OCI-LY7 (cell line): ENCODE data around the gene DCD. TPM values are rescaled to one million over a fixed set of nuclear protein-coding genes. Genes with fewer than 3 reads are reported as not detected.
"Not testable (repeated sequence)": the region's sequence is repeated elsewhere in the genome, so short reads cannot be mapped to it uniquely, and the experiment has no call there.

ENCODE experiments used
- BruUV-seq: library from RNA; stranded (reverse); fragments of 400-500 nt; replicated peaks from 2 replicates; lab custom pipeline; 2021; lab: Mats Ljungman, UMichigan
- CTCF ChIA-PET: fragments of 300-600 bp; sonication (Branson Sonifier 250); formaldehyde crosslinking; loops from one replicate; lab custom pipeline; 2022; ENCODE audit warnings: antibody characterized with exemption; ENCODE audit not compliant: unreplicated experiment; lab: Charles Lee
- POLR2A ChIA-PET: fragments of 300-600 bp; sonication (Branson Sonifier 250); formaldehyde crosslinking; loops from one replicate; lab custom pipeline; 2022; ENCODE audit warnings: antibody characterized with exemption; lab: Charles Lee
- DNase-seq: peaks from one replicate; pipeline ENCODE4 v3.0.0-alpha.2; 2015; ENCODE audit warnings: low spot score
- H2AFZ ChIP-seq: fragments of 200-600 bp; sonication (generic), shearing (Covaris generic); 2 replicates; pipeline ENCODE4 v1.6.1; 2014; ENCODE audit warnings: mild to moderate bottlenecking, antibody characterized with exemption, low read length, moderate library complexity
- H3K27ac ChIP-seq: fragments of 200-600 bp; sonication (generic); 2 replicates; pipeline ENCODE4 v1.5.1; 2014; ENCODE audit warnings: mixed run types, low read depth, mild to moderate bottlenecking, moderate library complexity, low read length, inconsistent platforms; ENCODE audit not compliant: poor library complexity, severe bottlenecking
- H3K36me3 ChIP-seq: fragments of 200-600 bp; sonication (generic); 2 replicates; pipeline ENCODE4 v1.6.1; 2014; ENCODE audit warnings: mild to moderate bottlenecking, antibody characterized with exemption, low read length, moderate library complexity, mixed read lengths; ENCODE audit not compliant: insufficient read depth
- H3K4me1 ChIP-seq: fragments of 200-600 bp; sonication (generic); 2 replicates; pipeline ENCODE4 v1.5.1; 2014; ENCODE audit warnings: mild to moderate bottlenecking, low read length; ENCODE audit not compliant: insufficient read depth, poor library complexity, severe bottlenecking
- H3K4me2 ChIP-seq: fragments of 200-600 bp; sonication (generic); 2 replicates; pipeline ENCODE4 v1.6.1; 2014; ENCODE audit warnings: mild to moderate bottlenecking, low read length
- H3K4me3 ChIP-seq: fragments of 200-600 bp; sonication (generic); 2 replicates; pipeline ENCODE4 v1.5.1; 2014; ENCODE audit warnings: mild to moderate bottlenecking, low read depth, low read length; ENCODE audit not compliant: poor library complexity, severe bottlenecking
- H3K79me2 ChIP-seq: fragments of 200-600 bp; sonication (generic); 2 replicates; pipeline ENCODE4 v1.6.1; 2016; ENCODE audit warnings: low read depth, mild to moderate bottlenecking, low read length, moderate library complexity, mixed read lengths; ENCODE audit not compliant: insufficient read depth
- H3K9me2 ChIP-seq: fragments of 200-600 bp; sonication (generic); 2 replicates; pipeline ENCODE4 v1.6.1; 2016; ENCODE audit warnings: mild to moderate bottlenecking, low read length, mixed read lengths; ENCODE audit not compliant: insufficient read depth
- H3K9me3 ChIP-seq: fragments of 200-600 bp; sonication (generic); 2 replicates; pipeline ENCODE4 v1.6.1; 2014; ENCODE audit warnings: mild to moderate bottlenecking, mixed run types, low read length, mixed read lengths
- H4K20me1 ChIP-seq: fragments of 200-600 bp; sonication (generic); 2 replicates; pipeline ENCODE4 v1.6.1; 2014; ENCODE audit warnings: mild to moderate bottlenecking, antibody characterized with exemption, low read length, moderate library complexity, mixed read lengths; ENCODE audit not compliant: insufficient read depth
- EZH2phosphoT487 ChIP-seq: fragments of 200-600 bp; sonication (generic); IDR thresholded peaks from 2 replicates; pipeline ENCODE4 v1.6.1; 2018; ENCODE audit warnings: low read depth, borderline replicate concordance, mild to moderate bottlenecking, mixed run types, antibody characterized with exemption, low read length, moderate library complexity, mixed read lengths
- intact Hi-C: fragments of 100-400 bp; cut with micrococcal nuclease; formaldehyde crosslinking; loops from one replicate; pipeline ENCODE4 v1.10.0; 2022; ENCODE audit not compliant: unreplicated experiment
- total RNA-seq, 2 experiments: library from RNA; depleted of rRNA in 1 of 2; stranded (reverse); fragments of >200 nt in 1 of 2; shearing (Covaris generic) in 1 of 2; gene quantifications; 2 replicates each; pipeline ENCODE4 v1.2.3, GENCODE V29; 2014 to 2022
- TF ChIP-seq, protein P1 (sequence below): fragments of 200-600 bp; sonication (generic); conservative IDR thresholded peaks from 2 replicates; pipeline ENCODE4 v1.5.1; 2014; ENCODE audit warnings: mild to moderate bottlenecking, antibody characterized with exemption, low read length, moderate library complexity, mixed read lengths

DCD gene
- total RNA-seq, 2 experiments from 2014 or later = not detected

DNA sequence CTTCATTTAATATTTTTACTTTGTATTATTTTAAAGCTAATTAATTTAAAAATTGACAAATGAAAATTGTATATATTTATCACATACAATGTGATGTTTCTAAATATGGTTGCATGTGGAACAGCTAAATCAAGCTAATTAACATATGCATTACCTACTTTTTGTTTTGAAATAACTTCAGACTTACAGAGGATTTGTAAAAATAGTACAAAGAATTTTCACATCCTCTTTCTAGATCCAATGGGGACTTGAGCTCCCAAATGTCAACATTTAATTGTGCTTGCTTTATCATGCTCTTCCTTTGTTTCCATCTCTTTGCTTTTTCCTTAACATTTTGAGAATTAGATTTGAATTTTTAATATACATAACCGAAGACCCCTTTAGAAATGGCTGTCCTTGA, 6.6 kb downstream of the DCD start:
- H3K79me2 ChIP-seq = no peaks in the 10 kb centered on the region
- H4K20me1 ChIP-seq = no peaks in the 10 kb centered on the region
- peak overlapping the region; percentile 27; the same call in 1 of the 2 replicates for H3K4me2 ChIP-seq
- TF ChIP-seq, protein P1, sequence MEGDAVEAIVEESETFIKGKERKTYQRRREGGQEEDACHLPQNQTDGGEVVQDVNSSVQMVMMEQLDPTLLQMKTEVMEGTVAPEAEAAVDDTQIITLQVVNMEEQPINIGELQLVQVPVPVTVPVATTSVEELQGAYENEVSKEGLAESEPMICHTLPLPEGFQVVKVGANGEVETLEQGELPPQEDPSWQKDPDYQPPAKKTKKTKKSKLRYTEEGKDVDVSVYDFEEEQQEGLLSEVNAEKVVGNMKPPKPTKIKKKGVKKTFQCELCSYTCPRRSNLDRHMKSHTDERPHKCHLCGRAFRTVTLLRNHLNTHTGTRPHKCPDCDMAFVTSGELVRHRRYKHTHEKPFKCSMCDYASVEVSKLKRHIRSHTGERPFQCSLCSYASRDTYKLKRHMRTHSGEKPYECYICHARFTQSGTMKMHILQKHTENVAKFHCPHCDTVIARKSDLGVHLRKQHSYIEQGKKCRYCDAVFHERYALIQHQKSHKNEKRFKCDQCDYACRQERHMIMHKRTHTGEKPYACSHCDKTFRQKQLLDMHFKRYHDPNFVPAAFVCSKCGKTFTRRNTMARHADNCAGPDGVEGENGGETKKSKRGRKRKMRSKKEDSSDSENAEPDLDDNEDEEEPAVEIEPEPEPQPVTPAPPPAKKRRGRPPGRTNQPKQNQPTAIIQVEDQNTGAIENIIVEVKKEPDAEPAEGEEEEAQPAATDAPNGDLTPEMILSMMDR = no peak
- TF ChIP-seq EZH2phosphoT487 = no peak
- CTCF ChIA-PET = no interaction called here
- no peaks in the 10 kb centered on the region for H3K9me3 ChIP-seq
- H3K36me3 ChIP-seq = no peaks in the 10 kb centered on the region
- no peak overlapping the region for H3K27ac ChIP-seq
- H2AFZ ChIP-seq = no peak overlapping the region
- H3K9me2 ChIP-seq = no peaks in the 10 kb centered on the region
- peak; percentile 6 for DNase-seq
- peaks cover 9% of the 10 kb centered on the region for H3K4me1 ChIP-seq
- H3K4me3 ChIP-seq = no peak overlapping the region
- intact Hi-C loops = no loop called here
- POLR2A ChIA-PET = interaction anchor here (0.6 to 1.4 kb wide), 6 partner anchors 8 to 207 kb away, joined by 3 to 6 read pairs (median 3); no protein-coding TSS in a partner anchor
- BruUV-seq = no TSS peak

DNA sequence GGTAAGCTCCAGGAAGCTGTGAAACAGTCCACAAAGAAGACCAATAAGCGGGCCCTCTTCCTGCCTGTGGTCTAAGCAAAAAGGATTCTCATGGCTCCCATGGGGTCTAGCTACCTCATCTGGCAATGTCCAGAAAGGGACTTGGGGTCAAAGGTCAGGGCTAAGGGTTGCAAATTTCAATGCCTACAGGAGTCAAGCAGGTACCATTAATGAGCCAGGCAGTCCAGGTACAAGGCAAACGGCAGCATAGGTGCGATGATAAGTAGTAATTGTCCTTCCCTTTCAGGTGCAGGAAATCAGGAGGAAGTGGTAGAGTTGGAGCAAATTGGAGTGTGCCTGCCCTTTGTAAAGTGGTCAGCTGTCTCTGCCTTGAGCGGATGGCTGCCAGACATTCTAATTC, 7.1 kb downstream of the DCD start:
- Histone ChIP-seq H3K9me3 (no peaks in the 10 kb centered on the region), H3K4me2 (no peak overlapping the region), H3K4me1 (peaks cover 9% of the 10 kb centered on the region), H4K20me1 (no peaks in the 10 kb centered on the region), H3K9me2 (no peaks in the 10 kb centered on the region), H2AFZ (no peak overlapping the region), H3K4me3 (no peak overlapping the region), H3K27ac (no peak overlapping the region), H3K79me2 (no peaks in the 10 kb centered on the region), H3K36me3 (no peaks in the 10 kb centered on the region)
- intact Hi-C loops = no loop called here
- no peak for DNase-seq
- TF ChIP-seq, protein P1 = no peak
- TF ChIP-seq EZH2phosphoT487 = no peak
- ChIA-PET POLR2A (interaction anchor here (0.6 to 1.2 kb wide), 5 partner anchors 9 to 207 kb away, joined by 3 to 4 read pairs (median 3); no protein-coding TSS in a partner anchor), CTCF (no interaction called here)
- no TSS peak for BruUV-seq

DNA sequence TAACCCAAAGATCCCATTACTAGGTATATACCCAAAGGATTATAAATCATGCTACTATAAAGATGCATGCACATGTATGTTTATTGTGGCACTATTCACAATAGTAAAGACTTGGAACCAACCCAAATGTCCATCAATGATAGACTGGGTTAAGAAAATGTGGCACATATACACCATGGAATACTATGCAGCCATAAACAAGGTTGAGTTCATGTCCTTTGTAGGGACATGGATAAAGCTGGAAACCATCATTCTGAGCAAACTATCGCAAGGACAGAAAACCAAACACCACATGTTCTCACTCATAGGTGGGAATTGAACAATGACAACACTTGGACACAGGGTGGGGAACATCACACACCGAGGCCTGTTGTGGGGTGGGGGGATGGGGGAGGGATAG, 9.1 kb downstream of the DCD start:
- H3K4me1 ChIP-seq, H3K9me2 ChIP-seq, DNase-seq, H2AFZ ChIP-seq, H3K36me3 ChIP-seq, BruUV-seq, POLR2A ChIA-PET, H3K4me2 ChIP-seq, intact Hi-C loops, H3K9me3 ChIP-seq, H3K27ac ChIP-seq, H3K4me3 ChIP-seq, H3K79me2 ChIP-seq, CTCF ChIA-PET, H4K20me1 ChIP-seq: not testable (repeated sequence)
